MM.1S (cell line): ENCODE data around the gene KCNIP3.
A peak's percentile ranks its signal among the peaks of the same experiment; 100 is the strongest.

Experiments
- DNase-seq: peaks from one replicate; pipeline ENCODE4 v3.0.0-alpha.2; 2015
- H2AFZ ChIP-seq: fragments of 300-600 bp; sonication (generic); 2 replicates; pipeline ENCODE4 v1.6.0; 2016; ENCODE audit warnings: antibody characterized with exemption, low read length
- H3F3A ChIP-seq: fragments of 300-600 bp; sonication (generic); 2 replicates; pipeline ENCODE4 v1.6.1; 2016; ENCODE audit warnings: mild to moderate bottlenecking, antibody characterized with exemption, low read length, moderate library complexity, mixed read lengths; ENCODE audit not compliant: insufficient read depth
- H3K27ac ChIP-seq: fragments of 300-600 bp; sonication (generic); 2 replicates; pipeline ENCODE4 v1.5.1; 2016; ENCODE audit warnings: mild to moderate bottlenecking, low read length
- H3K27me3 ChIP-seq: fragments of 300-600 bp; sonication (generic); replicated peaks from 2 replicates; pipeline ENCODE4 v1.6.0; 2016; ENCODE audit warnings: low read length; ENCODE audit not compliant: insufficient read depth
- H3K36me3 ChIP-seq: fragments of 300-600 bp; sonication (generic); replicated peaks from 2 replicates; pipeline ENCODE4 v1.6.1; 2016; ENCODE audit warnings: mild to moderate bottlenecking, low read length, mixed read lengths; ENCODE audit not compliant: insufficient read depth
- H3K4me1 ChIP-seq: fragments of 300-600 bp; sonication (generic); 2 replicates; pipeline ENCODE4 v1.6.1; 2016; ENCODE audit warnings: low read length, mixed read lengths
- H3K4me2 ChIP-seq: fragments of 300-600 bp; sonication (generic); 2 replicates; pipeline ENCODE4 v1.6.0; 2016; ENCODE audit warnings: low read depth, low read length
- H3K4me3 ChIP-seq: fragments of 300-600 bp; sonication (generic); 2 replicates; pipeline ENCODE4 v1.5.1; 2016; ENCODE audit warnings: low read length, mixed read lengths
- H3K79me2 ChIP-seq: fragments of 300-600 bp; sonication (generic); 2 replicates; pipeline ENCODE4 v1.6.1; 2016; ENCODE audit warnings: mixed run types, low read length, mixed read lengths
- H3K9ac ChIP-seq: fragments of 300-600 bp; sonication (generic); 2 replicates; pipeline ENCODE4 v1.6.1; 2016; ENCODE audit warnings: low read length, mixed read lengths
- H3K9me2 ChIP-seq: fragments of 300-600 bp; sonication (generic); replicated peaks from 2 replicates; pipeline ENCODE4 v1.6.1; 2016; ENCODE audit warnings: mild to moderate bottlenecking, low read length, mixed read lengths; ENCODE audit not compliant: insufficient read depth
- H3K9me3 ChIP-seq: fragments of 300-600 bp; sonication (generic); replicated peaks from 2 replicates; pipeline ENCODE4 v1.6.1; 2016; ENCODE audit warnings: mild to moderate bottlenecking, low read length, mixed read lengths; ENCODE audit not compliant: insufficient read depth
- H4K20me1 ChIP-seq: fragments of 300-600 bp; sonication (generic); 2 replicates; pipeline ENCODE4 v1.6.1; 2016; ENCODE audit warnings: mild to moderate bottlenecking, low read length, moderate library complexity, mixed read lengths; ENCODE audit not compliant: insufficient read depth
- EZH2 ChIP-seq: fragments of 300-600 bp; sonication (generic); optimal IDR thresholded peaks from 2 replicates; pipeline ENCODE3; 2017; ENCODE audit warnings: low read depth, mild to moderate bottlenecking, antibody characterized with exemption, low read length, mixed read lengths
- EZH2phosphoT487 ChIP-seq: fragments of 300-600 bp; sonication (generic); IDR thresholded peaks from 2 replicates; pipeline ENCODE4 v1.6.1; 2018; ENCODE audit warnings: antibody characterized with exemption, low read length
- TF ChIP-seq, protein P1 (sequence below): fragments of 300-600 bp; sonication (generic); IDR thresholded peaks from 2 replicates; pipeline ENCODE4 v1.5.1; 2016; ENCODE audit warnings: antibody characterized with exemption, low read length, mixed read lengths

Gene KCNIP3

DNA sequence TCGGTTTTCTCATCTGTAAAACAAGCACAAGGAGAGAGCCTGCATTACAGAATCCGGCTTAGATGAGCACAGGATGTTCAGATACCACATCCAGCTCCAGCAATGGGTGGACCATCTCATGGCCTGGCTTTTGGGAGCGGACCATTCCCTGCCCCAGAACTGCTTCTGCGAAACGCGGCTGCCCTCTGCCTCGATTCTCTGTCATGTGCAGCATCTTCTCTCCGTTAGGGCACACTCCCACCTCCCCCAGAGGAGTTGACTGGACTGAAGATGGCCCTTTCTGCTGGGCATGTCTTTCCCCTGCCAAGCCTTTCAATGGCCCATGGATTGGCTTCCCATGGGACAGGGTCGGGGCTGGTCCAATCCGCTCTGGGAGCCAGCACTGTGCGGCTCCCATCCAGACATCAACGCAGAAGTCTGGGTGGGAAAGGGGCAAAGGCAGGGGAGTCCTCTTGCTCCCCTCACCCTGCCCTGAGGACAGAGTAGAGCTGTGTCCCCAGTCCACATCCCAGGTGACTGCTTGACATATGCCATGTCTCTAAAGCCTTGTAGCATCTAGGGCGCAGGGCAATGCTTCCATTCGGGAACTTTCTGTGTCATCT lies 91.0 kb downstream of the KCNIP3 start:
- DNase-seq: no peak

DNA sequence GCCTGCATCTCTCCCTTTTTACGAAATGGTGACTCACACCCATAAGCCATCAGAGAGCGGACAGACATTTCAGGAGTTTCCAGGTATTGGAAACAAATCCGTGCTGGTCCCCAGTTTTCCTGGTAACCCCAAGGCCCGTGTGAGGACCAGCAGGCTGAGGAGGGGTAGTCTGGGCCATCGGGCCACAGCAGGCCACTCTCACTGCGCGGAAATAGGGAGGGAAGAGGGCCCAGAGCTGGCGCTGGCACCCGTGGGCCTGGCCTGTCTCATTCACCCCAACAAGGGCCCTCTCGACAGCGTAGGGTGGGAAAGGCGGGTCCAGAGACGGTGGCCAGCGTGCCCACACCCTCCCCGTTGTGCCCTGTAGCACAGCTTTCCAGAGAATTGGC lies 91.7 kb downstream of the KCNIP3 start:
- Histone ChIP-seq H3K36me3 (no peaks in the 10 kb centered on the region), H3K27ac (no peak overlapping the region), H3K27me3 (peaks cover 12% of the 10 kb centered on the region; the same call in 1 of the 2 replicates), H2AFZ (peak overlapping the region; percentile 72; the same call in 1 of the 2 replicates), H3F3A (no peaks in the 10 kb centered on the region), H3K4me3 (no peak overlapping the region), H3K4me2 (peak overlapping the region; percentile 37; the same call in 1 of the 2 replicates), H3K4me1 (no peaks in the 10 kb centered on the region), H3K9me3 (no peaks in the 10 kb centered on the region), H4K20me1 (no peaks in the 10 kb centered on the region), H3K9me2 (no peaks in the 10 kb centered on the region), H3K79me2 (no peaks in the 10 kb centered on the region), H3K9ac (no peak overlapping the region)
- no peak for DNase-seq
- TF ChIP-seq EZH2phosphoT487: no peak
- no peak for TF ChIP-seq EZH2
- TF ChIP-seq, protein P1, sequence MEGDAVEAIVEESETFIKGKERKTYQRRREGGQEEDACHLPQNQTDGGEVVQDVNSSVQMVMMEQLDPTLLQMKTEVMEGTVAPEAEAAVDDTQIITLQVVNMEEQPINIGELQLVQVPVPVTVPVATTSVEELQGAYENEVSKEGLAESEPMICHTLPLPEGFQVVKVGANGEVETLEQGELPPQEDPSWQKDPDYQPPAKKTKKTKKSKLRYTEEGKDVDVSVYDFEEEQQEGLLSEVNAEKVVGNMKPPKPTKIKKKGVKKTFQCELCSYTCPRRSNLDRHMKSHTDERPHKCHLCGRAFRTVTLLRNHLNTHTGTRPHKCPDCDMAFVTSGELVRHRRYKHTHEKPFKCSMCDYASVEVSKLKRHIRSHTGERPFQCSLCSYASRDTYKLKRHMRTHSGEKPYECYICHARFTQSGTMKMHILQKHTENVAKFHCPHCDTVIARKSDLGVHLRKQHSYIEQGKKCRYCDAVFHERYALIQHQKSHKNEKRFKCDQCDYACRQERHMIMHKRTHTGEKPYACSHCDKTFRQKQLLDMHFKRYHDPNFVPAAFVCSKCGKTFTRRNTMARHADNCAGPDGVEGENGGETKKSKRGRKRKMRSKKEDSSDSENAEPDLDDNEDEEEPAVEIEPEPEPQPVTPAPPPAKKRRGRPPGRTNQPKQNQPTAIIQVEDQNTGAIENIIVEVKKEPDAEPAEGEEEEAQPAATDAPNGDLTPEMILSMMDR: no peak

More for the DNA sequence above, 91.0 kb downstream of the KCNIP3 start:
- peaks cover 12% of the 10 kb centered on the region; the same call in 1 of the 2 replicates for H3K27me3 ChIP-seq
- H3K4me1 ChIP-seq: no peaks in the 10 kb centered on the region
- H2AFZ ChIP-seq: no peak overlapping the region
- TF ChIP-seq EZH2phosphoT487 (no peak), EZH2 (no peak)
- TF ChIP-seq, protein P1: no peak
- no peaks in the 10 kb centered on the region for H3K36me3 ChIP-seq
- no peaks in the 10 kb centered on the region for H3K79me2 ChIP-seq
- H3K4me3 ChIP-seq: no peak overlapping the region
- H3K4me2 ChIP-seq: no peak overlapping the region
- H3K9ac ChIP-seq: no peak overlapping the region
- no peaks in the 10 kb centered on the region for H3K9me3 ChIP-seq
- no peaks in the 10 kb centered on the region for H4K20me1 ChIP-seq
- H3F3A ChIP-seq: no peaks in the 10 kb centered on the region
- H3K9me2 ChIP-seq: no peaks in the 10 kb centered on the region
- H3K27ac ChIP-seq: no peak overlapping the region

DNA sequence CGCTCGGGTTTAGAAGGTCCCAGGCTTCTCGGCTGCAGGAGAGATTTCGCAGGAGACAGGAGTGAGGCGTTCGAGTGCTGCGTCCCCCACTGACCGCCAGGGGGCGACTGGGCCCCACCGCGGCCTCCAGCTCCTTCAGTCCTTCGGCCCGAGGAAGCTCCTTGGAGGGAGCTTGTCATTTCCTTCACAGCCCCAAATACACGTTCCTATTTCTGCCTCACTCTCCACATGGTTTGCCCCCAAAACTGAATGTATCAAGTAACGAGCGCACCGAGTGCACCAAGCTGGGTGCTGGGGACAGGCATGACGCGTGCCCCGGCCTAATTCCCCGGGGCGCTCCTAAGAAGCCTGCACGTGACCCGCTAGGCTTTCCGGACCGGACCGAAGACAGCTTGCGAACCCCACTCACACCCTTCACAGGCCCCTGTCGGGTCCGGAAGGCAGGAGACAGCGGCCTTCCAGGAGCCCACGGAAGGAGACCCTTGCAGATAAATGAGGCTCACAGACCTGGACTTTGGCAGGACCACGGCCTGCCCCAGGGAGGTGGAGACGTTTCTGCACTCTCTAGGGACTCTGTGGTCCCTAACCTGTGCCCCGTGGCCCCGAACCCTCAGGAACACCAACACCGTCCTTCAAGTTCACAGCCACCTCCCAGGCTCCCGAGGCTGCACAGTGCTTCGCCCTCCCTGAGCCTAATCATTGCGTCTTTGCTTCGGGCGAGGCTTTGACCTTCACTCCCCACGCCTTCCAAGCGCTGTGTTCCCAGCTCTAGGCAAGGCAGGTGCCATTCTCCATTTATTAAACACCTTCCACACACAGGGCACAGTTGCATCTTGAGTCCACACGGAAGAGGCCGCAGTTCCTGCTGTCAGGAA lies 92.3 kb downstream of the KCNIP3 start:
- TF ChIP-seq EZH2phosphoT487 (no peak), EZH2 (no peak)
- TF ChIP-seq, protein P1: peak; percentile 84
- H3K4me3 ChIP-seq: no peak overlapping the region
- H4K20me1 ChIP-seq: no peaks in the 10 kb centered on the region
- H3F3A ChIP-seq: no peaks in the 10 kb centered on the region
- no peaks in the 10 kb centered on the region for H3K9me2 ChIP-seq
- H3K9ac ChIP-seq: no peak overlapping the region
- H3K79me2 ChIP-seq: no peaks in the 10 kb centered on the region
- DNase-seq: peak; percentile 31
- peak overlapping the region; percentile 37; the same call in 1 of the 2 replicates for H3K4me2 ChIP-seq
- H3K27me3 ChIP-seq: peaks cover 11% of the 10 kb centered on the region; the same call in 1 of the 2 replicates
- no peaks in the 10 kb centered on the region for H3K4me1 ChIP-seq
- H2AFZ ChIP-seq: peak overlapping the region; percentile 87
- no peaks in the 10 kb centered on the region for H3K9me3 ChIP-seq
- no peaks in the 10 kb centered on the region for H3K36me3 ChIP-seq
- H3K27ac ChIP-seq: no peak overlapping the region
